ENCODE measurements around the gene SUPT3H.

Gene SUPT3H

DNA sequence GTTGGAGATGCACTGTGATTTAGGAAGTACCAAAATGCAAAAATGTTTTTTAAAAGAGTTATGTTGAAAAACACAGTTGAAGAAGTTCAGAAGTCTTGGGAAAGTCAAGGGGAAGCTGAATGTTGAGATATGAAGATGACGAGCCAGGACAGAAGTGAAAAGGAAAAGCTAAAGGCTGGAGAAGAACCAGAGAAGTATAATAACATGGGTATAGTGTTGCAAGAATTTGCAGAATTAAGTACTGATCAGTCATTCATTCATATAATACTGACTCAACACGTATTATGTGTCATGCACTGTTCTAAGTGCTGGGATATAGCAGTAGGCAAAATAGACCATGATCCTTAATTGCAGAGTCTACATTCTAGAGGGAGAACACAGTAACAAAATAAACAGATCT lies 557.4 kb downstream of the SUPT3H start:
- DNase-seq: no peak

DNA sequence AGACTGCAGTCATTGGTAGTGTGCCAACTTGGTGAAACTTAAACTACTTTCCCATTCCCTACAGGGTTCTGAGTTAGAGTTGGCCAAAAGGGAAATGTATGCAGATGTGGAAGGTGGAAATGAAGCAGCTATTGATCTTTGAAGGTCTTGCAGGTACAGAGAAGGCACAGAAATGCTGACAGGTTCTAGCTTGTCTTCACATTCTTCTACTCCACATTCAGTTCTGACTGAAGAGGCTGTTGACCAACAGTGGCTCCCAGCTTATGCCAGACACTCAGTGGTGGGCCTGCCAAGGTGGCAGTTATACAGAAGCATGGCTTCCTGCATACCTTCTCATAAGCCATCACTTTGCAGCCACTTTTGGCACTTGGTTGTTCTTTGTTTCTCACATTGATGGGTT lies 566.3 kb downstream of the SUPT3H start:
- no peak for DNase-seq

DNA sequence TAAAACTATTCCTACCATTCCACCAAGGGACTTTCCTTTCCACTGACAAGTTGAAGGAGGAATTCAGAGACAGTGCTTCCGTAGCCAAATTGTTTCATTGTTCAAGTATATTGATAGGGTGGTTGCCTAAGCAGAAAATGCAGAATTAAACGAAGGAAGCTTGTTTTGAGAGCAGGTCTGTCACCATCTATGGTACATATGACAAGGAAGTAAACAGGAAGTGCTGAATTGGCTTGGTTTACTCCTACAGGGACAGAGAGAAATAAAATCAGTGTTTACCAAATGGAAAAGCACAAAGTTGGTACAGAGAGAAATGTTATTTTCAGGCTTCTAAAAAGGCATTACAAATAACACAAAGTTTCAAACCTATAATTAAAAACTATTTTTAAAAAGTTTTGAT lies 568.5 kb downstream of the SUPT3H start:
- no peak for DNase-seq

GRCh38 chr6:44808148-44808547 lies 569.6 kb downstream of the SUPT3H start:
- DNase-seq: no peak

- DNase-seq: no peak
These were observed 571.1 kb downstream of the SUPT3H start for GRCh38 chr6:44806656-44807055.

- DNase-seq: no peak
These were observed 572.4 kb downstream of the SUPT3H start for GRCh38 chr6:44805238-44805846.

GRCh38 chr6:44804546-44805159 lies 573.1 kb downstream of the SUPT3H start:
- DNase-seq: no peak

GRCh38 chr6:44804016-44804415 lies 573.7 kb downstream of the SUPT3H start:
- DNase-seq: no peak

- no peak for DNase-seq
These were observed 576.7 kb downstream of the SUPT3H start for GRCh38 chr6:44800784-44801592.

DNA sequence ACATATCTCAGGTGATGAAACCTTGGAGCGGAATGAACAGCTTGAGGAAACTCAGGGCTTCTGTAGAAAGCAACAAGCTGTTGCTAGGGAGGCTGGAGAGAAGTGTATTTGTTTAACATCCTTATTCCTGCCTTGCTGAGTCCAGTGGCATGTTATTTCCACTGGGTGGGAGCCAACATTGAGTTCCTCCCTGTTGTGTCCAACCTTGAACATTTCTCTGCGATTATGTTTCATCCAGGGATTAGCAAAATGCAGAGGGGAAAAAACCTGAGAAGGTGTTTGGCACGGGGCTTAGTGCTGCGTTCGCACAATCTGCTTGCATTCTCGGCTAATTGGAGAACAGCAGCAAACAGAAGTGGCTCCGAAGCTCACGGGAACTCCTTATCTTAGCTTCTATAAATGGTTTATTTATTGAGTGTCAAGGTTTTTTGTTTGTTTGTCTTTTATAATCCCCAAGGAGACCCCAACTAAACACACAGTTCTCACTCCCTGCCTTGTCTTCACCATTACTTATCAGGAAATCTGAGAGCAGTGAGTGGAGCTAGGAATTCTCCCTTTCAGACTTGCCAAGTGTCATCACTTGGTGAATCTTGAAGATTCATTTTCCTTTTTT lies 577.5 kb downstream of the SUPT3H start:
- DNase-seq: no peak

DNA sequence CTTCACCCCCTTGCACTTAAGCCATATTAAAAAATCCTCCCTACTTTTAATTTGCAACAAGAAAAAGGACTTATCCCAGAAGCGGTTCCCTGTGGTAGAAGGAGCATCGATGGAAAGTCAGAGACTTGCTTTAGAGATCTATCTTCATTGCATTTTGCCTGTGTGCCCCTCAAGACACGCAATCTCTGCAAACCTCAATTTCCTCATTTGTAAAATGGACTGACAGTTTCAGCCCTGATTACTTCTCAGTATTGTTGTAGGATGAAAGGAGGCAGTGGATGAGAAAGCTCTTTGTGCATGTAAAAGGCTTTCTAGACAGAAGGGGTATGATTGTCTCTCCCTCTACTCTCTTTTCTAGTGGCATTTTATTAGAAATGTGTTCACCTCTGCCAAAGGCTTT lies 580.0 kb downstream of the SUPT3H start:
- no peak for DNase-seq

DNA sequence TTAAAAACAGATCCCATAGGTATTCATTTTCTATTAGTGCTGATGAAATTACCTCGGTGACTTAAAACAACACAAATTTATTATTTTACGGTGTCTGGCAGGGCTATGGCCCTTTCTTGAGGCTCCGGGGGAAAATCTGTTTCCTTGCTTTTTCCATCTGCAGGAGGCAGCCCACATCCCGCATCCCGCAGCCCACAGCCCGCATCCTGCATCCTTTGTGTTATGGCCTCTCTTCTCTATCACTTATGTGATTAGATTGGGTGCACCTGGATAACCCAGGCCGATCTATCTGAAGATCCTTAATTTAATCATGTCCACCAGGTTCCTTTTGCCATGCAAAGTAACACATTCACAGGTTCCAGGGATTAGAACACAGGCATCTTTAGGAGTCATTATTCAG lies 582.4 kb downstream of the SUPT3H start:
- DNase-seq: no peak

DNA sequence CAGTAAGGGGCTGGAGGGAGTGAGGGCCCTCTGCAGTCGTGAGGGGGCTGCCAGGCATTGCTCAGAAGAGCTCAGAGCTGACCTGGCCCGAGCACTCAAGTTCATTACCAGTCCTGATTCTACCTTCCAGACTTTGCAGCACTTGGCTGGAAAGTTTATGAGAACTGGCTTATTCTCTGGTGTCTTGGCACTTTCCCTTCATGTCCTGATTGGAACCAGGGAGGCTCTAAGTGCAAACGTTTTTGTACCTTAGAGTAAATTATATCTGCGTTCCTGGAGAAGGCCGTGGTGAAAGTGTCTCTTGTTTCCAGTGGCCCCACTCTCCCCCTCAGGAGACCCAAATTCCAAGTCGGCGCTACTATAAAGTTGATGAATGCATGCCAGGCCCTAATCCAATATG lies 587.9 kb downstream of the SUPT3H start:
- no peak for DNase-seq

DNA sequence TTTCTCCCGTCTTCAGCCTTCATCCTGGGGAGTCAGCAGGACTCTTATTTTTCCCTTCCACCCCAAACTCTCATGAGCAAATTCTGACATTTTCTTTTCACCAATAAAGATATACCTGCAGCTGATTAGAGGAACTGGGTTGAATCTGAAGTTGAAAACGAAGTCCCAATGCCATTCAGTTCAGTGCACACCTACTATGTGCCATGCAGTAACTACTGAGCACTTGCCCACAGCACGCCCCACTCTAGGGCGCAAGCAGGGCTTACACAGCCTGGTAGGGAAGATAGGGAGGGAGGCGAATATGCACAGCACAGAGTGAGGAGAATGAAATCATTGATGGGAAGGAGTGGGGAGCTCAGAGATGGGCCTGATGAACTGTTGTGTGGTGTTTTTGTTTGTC lies 588.7 kb downstream of the SUPT3H start:
- DNase-seq: no peak

DNA sequence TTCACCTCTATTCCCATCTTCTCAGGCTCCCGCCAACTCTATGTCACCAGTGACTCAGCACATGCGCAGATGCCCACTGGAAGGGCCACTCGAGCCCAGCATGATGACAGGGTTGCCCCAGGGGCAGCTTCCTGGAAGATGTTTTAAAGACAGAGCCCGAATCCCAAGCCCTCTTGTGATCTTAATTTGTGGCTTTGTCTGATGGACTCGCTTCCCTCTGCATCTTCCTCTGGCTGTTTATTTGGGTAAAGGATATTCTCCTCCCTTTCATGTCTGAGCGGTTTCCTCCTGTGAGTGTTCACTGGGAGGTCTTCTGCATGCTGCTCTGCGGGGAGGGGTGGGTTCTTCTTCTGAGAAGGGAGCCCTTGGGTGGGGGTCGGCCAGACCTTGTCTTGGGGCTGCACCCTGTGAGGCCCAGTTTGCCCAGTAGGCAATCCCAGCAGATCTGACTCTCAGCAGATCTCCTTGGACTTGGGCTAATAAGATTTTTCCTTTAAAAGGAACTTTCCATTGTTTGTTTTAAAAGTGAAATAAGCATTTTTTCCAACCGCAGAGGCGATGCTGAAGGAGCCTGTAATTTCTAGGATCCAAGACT lies 589.2 kb downstream of the SUPT3H start:
- DNase-seq: no peak

- no peak for DNase-seq
These were observed 590.4 kb downstream of the SUPT3H start for GRCh38 chr6:44787254-44787834.

- DNase-seq: no peak
These were observed 592.6 kb downstream of the SUPT3H start for GRCh38 chr6:44785130-44785529.

GRCh38 chr6:44784195-44784594 lies 593.5 kb downstream of the SUPT3H start:
- no peak for DNase-seq

- no peak for DNase-seq
These were observed 594.8 kb downstream of the SUPT3H start for GRCh38 chr6:44782892-44783291.

- no peak for DNase-seq
These were observed 595.7 kb downstream of the SUPT3H start for GRCh38 chr6:44781912-44782597.

GRCh38 chr6:44780161-44780560 lies 597.6 kb downstream of the SUPT3H start:
- DNase-seq: no peak

- DNase-seq: no peak
These were observed 598.5 kb downstream of the SUPT3H start for GRCh38 chr6:44779130-44779826.
